GM21576 (cell line): ENCODE measurements around the gene VMP1.
A peak's percentile ranks its signal among the peaks of the same experiment; 100 is the strongest.
"Not testable (repeated sequence)": the region's sequence is repeated elsewhere in the genome, so short reads cannot be mapped to it uniquely, and the experiment has no call there.

Source experiments
- ATAC-seq: cut with Tn5 transposase; IDR thresholded peaks from one replicate; pipeline ENCODE4 v1.9.1; 2021; ENCODE audit warnings: mild to moderate bottlenecking, moderate library complexity; ENCODE audit not compliant: unreplicated experiment

VMP1 gene

DNA sequence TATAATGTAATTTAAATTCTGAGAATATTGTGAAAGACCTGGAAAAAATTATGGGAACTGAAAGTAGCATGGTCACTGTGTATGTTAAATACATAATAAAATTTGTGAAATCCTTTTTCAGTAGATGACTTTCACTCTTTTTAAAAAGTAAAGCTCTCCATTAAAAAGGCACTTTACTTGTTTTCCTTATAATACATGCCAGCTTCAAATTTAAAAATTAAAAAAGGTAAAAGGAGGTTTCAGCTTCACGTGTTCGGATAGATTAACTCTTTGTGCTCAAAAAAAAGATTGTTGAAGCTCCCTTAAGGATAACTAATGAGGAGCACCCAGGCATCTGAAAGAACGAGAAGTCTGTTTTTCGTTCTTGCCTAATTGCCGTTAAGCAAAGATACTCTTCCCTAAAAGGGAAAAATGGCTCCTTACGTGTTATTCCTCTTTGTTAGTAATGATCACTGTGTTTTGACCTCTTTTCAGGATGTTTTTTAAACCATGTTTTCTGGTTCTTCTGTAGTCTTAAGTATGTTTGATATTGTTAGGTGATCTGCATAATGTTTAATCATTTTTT, 97.5 kb downstream of the VMP1 start:
- ATAC-seq: no peak

- ATAC-seq: not testable (repeated sequence)
Measured at GRCh38 chr17:59806322-59806721, 98.9 kb downstream of the VMP1 start.

DNA sequence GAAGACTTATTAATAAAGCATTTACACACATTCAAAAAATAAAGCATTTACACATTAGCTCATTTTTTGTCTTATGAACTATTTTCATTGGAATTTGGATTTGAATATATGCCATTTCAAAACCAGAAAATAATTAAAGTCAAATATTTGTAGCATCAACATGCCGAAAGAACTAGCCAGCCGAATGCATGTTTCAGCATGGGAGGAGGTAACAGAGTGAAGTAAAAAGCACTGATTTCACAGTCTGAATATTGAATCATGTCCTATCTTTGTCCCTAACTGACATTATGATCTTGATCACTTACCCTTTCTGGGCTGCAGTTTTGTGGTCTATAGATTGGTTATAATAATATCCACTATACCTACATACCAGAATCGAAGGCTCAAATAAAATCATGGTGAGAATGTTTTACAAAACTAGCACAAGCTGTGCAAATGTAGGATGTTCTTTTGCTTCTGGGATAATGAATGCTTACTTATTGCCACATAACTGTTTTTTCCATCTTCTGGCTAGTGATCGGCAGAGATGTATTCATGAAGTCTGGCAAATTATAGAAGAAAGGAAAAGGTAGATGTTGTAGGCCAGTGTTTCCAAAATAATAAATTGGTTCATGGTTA, 100.5 kb downstream of the VMP1 start:
- no peak for ATAC-seq

DNA sequence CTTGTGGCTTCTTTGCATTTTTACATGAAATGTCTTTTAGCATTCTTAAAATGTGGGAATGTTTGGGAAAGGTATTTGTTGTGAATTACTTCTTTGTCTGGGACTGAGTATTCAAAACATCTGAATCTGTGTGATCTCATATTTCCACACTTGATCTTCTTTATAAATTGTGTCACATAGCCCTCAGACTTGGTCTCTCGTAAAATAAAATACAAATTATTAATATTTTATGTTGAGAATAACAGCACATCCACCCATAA, 103.4 kb downstream of the VMP1 start:
- no peak for ATAC-seq

DNA sequence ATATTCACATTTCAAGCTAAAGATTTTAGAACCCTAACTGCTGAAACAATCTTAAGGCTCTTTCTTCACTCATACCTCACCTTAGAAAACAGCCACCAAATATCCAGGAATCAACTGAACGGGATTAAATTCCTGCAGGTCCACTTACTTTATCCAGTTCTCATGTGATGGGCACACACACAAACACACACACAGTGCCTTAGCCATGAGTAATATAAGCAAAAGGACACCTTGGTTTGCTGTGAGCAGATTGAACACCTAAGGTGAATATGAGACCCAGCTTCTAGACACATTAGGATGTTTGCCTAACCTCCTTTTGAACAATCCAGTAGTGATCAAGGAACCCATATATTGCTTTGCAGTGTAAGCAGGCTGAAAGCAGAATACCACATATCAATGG, 103.8 kb downstream of the VMP1 start:
- ATAC-seq: no peak

- no peak for ATAC-seq
Measured at GRCh38 chr17:59812139-59812538, 104.7 kb downstream of the VMP1 start.

DNA sequence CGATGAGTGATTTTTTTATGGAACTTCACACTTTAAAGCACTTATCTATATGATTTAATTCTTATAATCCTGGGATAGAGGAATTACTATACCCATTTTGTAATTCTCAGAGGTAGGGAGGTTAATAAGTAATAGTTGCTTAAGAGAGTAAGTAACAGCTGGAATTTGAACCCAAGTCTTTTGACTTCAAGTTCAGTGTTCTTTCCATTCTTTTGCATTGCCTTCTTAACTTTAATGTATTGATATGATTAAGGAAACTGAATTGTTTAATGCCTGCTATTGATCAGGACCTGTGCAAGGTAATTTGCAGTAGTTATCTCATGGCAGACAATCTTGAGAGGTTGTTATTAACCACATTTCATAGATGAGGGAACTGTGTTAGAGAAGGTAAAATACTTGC, 106.8 kb downstream of the VMP1 start:
- no peak for ATAC-seq

DNA sequence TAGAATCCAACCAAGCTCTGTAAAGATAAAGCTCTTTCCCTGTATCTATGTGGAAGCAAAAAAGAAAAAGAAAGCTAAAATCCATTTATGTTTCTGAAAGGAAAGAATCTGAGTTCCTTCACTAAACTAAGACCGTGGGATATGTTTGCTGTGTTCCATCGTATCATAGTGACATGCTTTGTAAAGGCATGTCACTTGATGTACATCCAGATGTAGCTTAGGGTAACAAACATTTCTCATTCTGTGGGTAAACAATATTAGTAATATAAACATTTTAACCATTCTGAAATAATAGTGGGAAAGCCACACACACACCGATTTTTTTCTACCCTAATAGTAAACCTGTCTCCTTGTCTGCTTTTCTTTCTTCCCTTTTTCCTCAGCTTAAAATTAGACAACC, 107.2 kb downstream of the VMP1 start:
- no peak for ATAC-seq

- ATAC-seq: no peak
Measured at GRCh38 chr17:59815965-59816364, 108.5 kb downstream of the VMP1 start.

DNA sequence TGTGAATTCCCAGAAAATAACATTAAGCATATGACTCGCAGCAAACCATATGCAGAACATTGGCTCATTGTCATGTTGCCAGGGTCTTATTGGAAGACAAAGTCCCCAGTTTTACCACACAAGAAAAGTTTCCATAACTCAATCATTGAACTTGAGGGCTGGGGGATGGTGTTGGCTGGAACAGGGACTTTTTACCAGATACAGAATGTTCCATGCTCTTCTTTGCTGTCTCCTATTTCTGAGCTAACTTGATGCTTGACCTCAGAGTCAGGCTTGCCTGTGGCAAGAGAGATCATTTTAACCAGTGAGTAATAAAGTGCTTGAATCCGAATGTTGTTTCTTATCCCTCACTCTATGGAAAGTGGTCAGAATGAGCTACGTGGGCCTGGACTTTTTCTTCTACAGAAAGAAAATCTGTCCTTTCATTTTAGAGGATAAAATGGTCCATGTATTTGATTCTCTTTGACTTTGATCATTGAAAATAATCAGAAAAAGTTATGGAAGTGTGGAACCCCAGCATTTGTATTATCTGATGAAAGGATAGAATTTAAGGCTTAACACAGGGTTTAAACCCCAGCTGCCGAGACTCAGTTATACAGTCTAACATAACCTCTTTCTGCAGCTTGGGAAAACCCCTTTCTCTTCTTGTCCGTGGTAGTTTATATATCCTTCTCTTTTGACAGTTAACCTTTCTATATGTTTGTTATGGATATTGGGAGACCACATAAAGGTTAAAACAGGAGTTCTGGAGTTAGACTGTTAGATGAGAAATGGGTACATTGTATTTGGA, 118.3 kb downstream of the VMP1 start:
- ATAC-seq: no peak

DNA sequence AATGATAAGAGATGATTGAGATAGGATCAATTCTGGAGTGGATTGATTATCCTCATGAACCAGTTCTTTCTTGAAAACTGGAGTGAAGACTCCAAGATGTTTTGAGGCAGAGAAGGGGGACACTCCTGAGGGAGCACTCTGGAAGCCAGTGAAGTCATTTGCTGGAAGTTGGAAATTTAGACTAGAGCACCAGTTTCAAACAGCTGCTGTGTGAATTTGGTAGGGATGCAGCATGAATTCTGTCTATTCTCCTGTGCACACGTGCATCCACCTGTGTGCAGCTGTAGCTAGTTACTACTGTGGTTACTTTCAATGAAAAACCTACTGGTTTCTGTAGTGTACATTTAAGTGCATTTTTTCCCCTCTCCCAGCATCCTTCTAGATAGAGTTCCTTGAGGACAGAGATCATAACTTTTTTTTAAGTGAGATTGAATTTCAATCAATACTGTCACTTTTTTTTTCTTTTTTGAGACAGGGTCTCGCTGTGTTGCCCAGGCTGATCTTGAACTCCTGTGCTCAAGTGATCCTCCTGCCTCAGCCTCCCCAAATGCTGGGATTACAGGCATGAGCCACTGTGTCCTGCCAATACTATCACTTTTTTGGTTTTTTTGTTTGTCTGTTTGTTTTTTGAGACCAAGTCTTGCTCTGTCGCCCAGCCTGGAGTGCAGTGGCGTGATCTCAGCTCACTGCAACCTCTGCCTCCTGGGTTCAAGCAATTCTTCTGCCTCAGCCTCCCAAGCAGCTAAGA, 119.4 kb downstream of the VMP1 start:
- no peak for ATAC-seq

DNA sequence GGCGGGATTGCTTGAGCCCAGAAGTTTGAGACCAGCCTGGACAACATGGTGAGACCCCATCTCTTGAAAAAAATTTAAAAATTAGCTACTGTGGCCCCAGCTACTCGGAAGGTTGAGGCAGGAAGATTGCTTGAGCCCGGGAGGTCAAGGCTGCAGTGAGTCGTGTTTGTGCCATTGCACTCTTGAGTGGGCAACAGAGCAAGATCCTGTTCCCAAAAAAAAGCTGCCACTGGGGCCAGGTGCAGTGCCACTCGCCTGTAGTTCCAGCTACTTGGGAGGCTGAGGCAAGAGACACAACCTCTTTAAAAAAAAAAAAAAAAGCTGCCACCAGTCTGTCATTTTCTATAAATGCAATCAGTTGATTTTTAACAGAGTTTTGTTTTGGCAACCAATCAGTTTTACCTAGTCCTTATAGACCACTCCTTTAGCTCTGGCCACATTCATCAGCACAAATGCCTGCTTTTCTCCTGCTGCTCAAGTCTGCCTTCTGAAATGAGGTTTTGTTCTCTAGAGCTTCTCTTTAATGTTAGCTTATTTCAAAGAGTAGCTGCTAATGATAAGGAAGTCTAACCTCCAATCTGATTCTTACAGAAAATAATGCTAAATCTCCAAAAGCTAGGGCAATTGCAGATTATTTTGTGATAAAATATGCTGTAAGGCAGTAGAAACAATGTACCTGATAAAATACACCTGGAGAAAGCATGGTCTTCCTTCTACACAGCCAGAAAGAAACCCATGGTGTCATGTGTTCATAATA, 120.4 kb downstream of the VMP1 start:
- ATAC-seq: no peak

- ATAC-seq: no peak
Measured at GRCh38 chr17:59828478-59828760, 121.0 kb downstream of the VMP1 start.

DNA sequence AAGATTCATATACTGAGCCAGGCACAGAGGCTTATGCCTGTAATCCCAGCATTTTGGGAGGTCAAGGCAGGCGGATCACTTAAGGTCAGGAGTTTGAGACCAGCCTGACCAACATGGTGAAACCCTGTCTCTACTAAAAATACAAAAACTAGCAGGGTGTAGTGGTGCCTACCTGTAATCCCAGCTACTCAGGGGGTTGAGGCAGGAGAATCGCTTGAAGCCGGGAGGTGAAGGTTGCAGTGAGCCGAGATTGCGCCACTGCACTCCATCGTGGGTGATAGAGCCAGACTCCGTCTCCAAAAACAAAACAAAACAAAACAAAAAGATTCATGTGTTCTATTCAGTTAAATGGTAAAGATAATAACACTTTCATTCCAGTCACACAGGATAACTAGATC, 121.4 kb downstream of the VMP1 start:
- ATAC-seq: not testable (repeated sequence)

DNA sequence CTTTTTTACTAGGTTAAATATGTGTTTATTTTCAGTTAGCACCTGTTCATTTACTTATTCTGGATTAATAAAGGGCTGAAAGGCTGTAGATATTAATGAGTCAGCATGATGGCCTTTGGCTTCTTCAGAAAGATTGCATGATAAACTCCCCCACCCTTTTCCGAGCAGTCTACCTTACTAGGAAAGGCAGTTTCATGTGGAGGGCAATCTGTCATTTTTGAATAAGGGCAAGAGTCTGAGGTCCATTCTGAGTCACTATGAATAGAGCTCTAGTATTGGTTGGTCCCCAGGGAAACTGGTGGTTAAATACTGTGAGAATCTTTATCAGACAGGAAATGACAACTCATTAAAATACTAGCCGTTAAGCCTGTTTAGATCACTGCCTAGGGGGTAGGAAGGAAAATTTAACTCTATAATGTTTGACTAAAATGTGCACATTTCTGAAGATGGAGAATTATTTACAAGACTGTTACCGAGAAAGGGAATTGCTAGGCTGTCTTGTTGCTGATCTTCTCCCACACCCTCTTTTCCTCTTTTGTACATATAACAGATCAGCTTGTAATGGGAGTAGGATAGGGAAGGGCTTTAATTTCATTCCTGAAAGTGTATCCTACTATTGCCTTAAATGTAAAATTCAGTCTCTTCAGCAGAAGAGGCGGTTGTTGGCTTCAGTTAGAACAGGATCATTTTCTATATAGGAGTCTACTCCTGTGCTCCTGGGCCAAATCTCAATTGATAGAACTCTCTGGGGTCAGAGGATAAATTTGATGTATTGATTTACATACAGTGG, 122.0 kb downstream of the VMP1 start:
- ATAC-seq: peak; percentile 67

GRCh38 chr17:59830007-59830630, 122.7 kb downstream of the VMP1 start:
- no peak for ATAC-seq

DNA sequence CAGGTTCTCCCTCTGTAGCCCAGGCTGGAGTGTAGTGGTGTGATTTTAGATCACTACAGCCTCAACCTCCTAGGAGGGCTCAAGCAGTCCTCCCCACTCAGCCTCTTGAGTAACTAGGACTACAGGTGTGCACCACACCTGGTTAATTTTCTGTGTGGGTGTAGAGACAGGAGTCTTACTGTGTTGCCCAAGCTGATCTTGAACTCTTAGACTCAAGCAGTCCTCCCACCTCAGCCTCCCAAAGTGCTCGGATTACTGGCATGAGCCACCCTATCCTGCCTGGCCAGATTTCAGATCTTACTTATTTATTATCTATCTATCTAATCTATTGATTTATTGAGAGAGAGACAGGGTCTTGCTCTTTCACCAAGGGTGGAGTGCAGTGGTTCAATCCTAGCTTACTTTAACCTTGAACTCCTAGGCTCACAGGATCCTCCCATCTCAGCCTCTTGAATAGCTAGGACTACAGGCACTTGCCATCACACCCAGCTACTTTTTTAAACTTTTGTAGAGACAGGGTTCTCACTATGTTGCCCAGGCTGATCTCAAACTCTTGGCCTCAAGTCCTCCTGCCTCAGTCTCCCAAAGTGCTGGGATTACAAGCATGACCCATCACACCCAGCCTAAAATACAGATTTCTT, 123.5 kb downstream of the VMP1 start:
- ATAC-seq: no peak

- no peak for ATAC-seq
Measured at GRCh38 chr17:59832883-59833379, 125.5 kb downstream of the VMP1 start.

- peak; percentile 73 for ATAC-seq
Measured at GRCh38 chr17:59837308-59838051, 130.0 kb downstream of the VMP1 start.
